Right renal cortex interstitium (tissue), 3 donors: ENCODE data around the gene LYRM4. TPM values are rescaled to one million over a fixed set of nuclear protein-coding genes. Genes with fewer than 3 reads are reported as not detected.

Experiments used
- DNase-seq, 3 donors: peaks; one replicate each; pipeline ENCODE4 v3.0.0-alpha.2; 2013; ENCODE audit warnings: low read depth in 3 of 3, low spot score in 2 of 3
- polyA plus RNA-seq, 3 donors: library from polyadenylated mRNA; unstranded; fragments of 120-200 nt; gene quantifications; one replicate each; pipeline ENCODE4 v1.2.1, GENCODE V29; 2013; ENCODE audit not compliant: insufficient read length in 3 of 3

The LYRM4 gene
- polyA plus RNA-seq, 3 donors: 41.3 to 43.6 (median 43.1) TPM

DNA sequence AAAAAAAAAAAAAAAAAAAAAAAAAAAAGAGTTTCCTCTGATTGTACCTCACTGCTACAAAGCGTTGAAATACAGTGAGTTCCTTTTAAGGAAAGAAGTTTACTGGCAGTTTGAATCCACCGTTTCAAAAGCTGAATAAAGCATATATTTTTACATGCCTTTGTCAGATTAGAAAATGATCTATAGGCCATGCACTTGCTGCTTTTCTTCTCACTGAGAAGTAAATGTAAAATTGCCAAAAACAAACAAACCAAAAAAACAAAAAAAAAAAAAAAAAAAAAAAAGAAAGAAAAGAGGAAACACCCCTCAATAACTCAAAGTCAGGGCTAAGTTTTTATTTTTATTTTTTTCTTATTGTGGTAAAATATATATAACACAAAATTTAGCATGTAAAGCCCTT is 81.9 kb downstream of the LYRM4 start:
- no peak for DNase-seq

DNA sequence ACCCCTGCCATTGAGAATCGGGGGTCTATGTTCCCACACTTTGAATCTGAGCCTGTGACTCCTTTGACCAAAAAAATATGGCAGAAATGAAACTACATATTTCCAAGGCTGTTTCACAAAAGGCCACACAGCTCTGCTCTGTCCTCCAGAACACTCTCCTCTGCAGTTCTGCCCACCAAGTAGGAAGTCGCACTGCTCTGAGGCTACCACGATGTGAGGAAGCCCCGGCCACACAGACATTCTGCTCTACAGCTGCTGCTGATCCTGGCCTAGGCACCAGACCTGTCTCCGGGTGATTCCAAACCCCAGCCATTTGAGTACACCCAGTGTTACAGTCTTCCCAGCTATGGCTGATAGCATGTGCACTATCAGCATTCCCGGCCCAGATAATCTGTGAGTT is 85.1 kb downstream of the LYRM4 start:
- DNase-seq: no peak

DNA sequence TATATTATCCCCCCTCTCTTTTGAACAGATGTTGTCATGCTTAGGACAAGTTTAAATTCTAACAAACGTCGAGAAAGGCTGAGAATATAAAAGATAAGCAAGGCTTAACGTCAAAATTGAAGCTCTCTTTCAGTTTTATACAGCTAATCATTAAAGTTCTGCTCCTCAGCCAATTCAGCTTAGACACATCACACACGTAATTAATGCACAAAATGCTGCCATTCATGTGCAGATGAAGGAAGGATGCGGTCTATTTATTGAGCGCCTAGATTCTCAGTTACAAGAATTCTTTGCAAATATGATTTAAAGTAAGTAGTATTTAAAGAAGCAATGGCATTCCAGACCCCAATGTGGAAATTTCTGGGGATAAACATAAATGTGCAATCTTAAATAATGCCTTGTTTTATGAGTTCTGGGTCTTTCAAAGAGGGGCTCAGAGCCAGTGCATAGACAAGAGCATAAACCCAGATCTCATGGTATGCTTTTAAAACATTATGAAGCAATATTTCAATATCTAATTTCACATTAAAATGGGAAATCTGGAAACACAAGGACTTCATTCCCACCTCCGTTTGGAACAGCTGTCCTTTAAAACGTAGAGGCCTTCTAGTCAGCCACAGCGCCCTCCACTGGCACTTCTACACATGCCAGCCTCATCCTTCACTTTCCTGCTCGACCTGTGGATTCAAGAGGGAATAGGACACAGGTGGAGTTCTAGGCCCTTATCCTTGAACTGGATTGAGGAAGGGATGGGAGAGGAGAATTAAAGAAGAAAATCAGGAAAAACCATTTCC is 85.8 kb downstream of the LYRM4 start:
- peak in 1 of 3 donors; percentile 41 for DNase-seq

DNA sequence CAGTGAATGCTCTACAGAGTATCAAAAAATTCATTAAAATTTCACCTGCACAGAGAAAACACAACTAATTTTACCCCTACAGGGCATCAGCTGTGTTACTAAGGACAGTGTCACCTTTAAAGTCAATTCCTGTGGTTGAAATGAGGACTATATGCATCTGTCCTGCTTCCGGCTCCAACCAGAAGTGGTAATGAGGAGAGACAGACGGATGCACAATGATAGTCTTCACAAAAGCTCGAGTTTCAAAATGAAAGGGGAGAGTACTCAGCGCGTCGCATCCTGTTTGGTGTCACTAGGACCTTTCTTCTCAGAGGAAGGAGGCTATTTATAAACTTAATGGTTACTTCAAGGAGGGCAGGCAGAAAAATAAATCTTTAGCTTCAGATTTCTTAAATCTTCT is 86.5 kb downstream of the LYRM4 start:
- peak in 2 of 3 donors; percentile 34 to 38 for DNase-seq

DNA sequence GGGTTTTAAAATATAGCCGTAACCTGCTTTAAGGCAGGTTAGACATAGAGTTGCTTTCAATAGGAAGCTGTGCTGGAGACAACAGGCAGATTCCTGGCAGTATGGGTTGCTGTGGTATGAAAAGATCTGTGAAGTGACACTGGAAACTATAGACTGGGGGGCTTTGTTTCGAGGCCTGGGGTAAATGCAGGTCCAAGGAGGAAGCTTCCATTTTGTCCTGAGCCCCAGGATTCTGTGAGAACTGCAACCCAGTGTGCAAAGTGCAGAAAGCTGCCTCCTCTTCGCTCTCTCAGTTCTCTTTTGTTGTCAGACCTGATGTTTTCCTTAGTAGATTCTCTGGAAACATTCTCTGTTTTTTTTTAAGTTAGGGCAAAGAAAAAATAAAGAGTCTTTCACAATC is 86.9 kb downstream of the LYRM4 start:
- DNase-seq: no peak

DNA sequence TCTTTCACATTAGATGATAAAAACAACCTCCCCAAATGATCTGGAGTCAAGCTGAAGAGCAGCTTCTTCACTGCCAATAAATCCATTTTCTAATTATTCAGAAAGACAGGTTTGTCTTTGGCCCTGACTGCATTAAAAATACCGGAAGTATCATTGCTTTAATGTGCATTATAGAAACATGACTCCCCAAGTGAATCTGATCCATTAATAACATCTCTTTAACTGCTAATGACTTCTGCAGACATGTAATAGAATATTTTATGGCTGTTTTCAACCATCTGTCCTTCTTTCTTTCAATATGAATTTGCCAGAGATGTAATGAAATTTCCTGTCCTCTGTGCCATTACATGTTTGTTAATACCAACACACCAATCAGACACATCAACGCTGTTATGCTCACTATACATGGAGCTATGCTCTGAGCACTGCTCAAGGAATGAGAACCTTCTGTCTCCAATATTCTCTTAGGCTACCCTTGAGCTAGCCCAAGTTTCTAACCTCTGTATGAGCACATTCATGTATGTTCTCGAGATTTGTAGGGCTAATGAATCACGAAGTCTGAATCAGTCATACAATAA is 87.8 kb downstream of the LYRM4 start:
- no peak for DNase-seq

DNA sequence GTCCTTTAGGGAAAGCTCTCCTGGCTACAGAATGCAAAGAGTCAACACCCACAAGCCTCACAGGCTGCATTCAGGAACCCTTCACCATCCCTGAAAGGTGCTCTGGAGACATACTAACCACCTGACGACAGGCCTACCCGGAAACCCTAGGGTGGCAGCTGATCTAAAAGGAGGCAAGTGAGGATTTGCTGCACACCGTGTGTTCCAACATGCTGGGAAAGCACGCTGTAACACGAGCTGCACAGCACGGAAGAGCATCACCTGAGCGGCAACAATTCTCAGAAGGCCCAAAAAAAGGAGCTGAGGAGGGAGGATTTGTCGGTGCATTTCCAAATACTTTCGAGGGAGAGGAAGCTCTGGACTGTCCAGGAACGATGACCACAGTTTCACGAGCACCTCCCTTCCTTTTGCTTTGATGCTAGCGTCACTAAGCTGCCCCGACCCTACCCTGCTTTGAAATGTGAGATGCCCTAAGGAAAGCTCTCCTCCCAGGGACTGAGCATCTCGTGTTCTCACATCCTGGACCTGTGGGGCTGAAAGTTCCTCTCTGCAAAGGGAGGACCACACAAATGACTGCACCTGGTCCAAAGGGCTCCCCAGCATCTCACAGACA is 88.6 kb downstream of the LYRM4 start:
- peak in 1 of 3 donors; percentile 37 for DNase-seq

DNA sequence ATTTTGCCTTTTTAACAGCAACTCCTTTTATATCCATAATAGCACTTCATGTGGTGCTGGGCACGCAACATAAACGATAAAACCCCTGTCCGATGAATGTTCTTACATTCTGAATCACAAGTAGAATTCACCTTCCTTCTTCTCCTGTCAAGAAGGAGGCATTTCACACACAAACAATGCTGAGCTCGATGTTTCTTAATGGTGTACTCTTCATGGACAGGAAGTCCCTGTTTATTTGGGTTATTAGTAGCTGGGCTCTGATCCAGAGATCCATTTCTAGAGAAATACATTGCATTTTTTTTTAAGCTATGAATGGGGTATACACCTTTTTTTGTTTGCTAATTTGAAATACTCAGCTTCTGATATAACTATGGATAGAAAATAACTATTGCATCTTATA is 93.2 kb downstream of the LYRM4 start:
- DNase-seq: no peak

DNA sequence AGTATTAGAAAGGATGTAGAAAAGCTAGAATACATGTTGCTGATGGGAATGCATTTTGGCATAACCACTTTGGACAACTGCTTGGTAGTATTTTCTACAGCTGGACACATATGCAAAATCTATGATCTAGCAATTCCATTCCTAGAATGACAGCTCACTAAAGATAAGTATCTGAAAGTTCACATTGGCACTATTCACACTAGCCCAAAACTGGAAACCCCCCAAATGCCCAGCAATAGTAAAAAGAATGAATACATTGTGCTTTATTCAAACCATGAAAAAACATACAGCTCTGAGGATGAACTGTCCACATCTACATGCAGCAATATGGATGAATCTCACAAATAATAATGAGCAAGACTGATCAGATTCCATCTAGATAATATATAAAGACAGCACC is 96.7 kb downstream of the LYRM4 start:
- no peak for DNase-seq

DNA sequence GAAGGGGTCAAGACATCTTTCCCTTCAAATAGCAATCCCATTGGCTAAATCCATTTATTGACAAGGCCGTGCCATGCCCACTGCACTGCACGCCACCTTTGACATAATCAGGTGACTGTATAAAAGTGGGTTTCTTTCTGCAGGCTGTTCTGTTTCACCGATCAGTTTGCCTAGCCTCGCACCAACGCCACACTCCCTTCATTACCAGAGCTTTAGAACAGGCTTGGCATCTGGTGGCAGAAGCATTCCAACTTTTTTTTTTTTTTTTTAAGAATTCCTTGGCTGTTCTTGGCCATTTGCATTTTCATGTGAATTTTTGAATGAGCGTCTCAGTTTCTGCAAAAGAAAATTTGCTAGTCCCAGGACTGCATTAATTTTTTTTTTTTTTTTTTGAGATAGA is 97.5 kb downstream of the LYRM4 start:
- DNase-seq: no peak

DNA sequence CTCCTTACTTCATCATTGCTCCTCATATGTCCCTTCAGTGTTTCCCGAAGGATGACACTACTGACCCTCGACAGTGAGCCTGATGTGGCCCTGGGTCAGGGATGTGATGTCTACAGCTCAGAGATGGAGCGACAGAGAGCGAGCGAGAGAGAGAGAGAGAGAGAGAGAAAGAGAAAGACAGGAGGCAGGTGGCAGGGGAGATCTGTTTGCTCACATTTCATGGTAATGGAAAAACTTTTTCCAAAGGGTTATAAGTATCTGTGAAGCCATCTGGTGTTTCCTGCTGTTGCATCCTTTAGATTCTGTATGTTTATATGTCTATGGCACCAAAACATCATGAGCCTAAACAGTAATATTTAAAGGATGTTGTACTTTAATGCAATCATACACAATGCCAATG is 98.4 kb downstream of the LYRM4 start:
- DNase-seq: no peak

DNA sequence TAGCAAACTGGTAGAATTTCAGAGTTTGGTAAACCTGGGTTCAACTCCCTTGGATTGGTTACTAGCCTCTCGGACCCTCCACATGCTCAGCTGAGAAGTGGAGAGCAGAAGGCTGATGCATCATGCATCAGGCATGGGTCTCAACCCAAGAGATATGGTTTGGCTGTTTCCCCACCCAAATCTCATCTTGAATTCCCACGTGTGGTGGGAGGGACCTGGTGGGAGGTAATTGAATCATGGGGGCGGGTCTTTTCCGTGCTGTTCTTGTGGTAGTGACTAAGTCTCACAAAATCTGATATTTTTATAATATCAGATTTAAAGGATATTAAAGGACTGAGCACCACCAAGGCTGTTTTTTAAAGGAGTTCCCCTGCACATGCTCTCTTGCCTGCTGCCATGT is 100.5 kb downstream of the LYRM4 start:
- no peak for DNase-seq

DNA sequence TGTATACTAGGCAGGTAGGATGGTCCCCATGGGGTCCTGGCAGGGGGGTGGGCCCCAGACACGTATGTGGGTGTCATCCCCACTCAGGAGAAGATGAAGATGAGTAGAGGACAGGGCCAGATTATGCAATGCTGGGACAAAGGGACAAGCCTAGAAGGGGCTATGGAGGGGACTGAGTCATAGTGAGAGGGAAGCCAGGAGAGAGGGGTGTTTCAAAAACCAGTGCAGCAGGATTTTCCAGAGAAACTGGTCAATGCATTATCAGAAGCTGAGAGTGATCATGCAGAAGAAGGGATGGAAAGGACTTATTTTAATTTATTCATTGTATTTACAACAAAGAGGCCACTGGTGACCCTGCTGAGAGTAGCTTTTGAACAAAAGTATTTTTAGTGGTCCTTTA is 101.6 kb downstream of the LYRM4 start:
- DNase-seq: no peak

DNA sequence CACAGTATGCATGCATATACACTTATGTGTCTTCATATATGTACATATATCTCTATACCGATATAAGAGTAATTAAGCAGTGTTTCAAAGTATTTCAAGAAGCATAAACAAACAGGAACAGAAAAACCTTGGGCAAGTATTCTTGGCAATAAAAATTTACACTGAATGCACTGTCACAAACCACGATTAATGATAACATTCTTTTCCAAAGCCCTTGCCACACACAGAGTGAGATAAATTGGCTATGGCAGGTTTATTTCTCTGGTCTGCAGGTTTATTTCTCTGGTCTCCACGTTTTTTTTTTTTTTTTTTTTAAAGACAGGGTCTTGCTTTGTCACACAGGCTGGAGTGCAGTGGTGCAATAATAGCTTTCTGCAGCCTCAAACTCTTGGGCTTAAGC is 102.6 kb downstream of the LYRM4 start:
- DNase-seq: no peak

DNA sequence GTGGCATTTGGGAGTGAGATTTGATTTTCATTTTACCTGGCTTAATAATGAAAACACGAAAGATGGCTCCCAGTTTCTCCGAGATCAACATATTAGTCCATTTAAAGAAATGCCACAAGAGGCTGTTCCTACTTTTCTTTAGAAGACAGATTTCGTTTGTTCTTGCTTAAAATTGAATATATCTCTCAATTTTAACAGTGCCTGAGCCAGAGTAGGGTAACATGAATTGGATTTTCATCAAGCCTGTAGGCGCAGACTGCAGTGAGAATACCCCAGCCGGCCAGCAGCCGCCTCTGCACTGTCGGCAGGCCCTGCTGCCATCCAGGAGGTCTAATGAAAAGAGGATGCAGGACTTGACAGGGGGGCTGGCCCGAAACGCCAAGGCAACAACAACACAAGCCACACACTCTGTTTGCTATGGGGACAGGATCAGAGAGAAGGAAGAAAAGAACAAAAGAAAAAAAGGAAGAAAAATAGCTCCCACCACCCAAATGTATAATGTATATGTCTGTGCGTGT is 103.1 kb downstream of the LYRM4 start:
- DNase-seq: no peak

DNA sequence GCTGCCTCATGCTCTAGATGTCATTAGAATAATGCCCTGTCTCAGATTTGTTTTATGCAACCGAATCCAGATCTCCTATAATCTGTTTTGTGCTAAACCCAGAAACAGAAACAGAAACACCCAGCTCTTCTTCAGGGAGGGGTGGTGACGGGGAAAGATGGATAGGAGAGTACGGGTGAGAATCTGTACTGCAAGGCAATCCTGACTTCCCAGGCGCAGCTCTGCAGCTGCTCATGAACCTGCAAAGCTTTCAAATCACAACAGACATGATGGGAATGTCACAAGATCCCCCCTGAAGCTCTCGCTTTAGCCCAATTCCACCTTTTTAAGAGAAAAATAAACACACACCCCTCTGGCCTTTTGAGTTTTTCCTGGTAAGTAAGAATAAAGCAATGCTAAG is 104.1 kb downstream of the LYRM4 start:
- no peak for DNase-seq

DNA sequence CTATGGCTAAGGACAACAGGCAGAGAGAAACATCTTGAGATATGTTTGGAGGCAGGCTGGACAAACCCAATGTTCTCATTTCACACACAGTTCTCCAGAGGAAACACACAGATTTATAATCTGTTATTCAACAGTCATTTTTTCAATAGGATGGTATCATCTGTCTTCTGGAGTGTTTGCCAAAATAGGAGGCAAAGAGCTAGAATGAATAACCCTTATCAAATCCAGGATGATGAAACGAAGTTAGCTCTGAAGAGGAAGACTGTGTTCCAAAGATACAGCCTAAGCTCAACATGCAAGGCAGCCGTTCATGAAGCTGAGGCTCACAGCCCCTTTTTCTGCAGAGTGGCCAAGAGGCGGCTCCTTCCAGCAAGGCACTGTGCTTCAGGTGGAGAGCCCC is 104.8 kb downstream of the LYRM4 start:
- no peak for DNase-seq

DNA sequence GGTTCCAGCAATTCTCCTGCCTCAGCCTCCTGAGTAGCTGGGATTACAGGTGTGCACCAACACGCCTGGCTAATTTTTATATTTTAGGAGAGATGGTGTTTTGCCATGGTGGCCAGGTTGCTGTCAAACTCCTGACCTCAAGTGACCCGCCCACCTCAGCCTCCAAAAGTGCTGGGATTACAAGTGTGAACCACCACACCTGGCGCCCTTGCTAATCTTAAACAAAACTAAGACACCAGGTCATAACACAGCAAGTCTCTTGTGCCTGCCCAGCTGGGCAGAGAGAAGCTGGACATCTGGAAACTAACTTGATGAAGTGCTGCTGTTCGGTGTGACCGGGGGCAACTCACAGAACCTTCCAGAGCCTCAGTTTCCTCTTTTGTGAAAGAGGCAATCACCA is 107.6 kb downstream of the LYRM4 start:
- DNase-seq: no peak

DNA sequence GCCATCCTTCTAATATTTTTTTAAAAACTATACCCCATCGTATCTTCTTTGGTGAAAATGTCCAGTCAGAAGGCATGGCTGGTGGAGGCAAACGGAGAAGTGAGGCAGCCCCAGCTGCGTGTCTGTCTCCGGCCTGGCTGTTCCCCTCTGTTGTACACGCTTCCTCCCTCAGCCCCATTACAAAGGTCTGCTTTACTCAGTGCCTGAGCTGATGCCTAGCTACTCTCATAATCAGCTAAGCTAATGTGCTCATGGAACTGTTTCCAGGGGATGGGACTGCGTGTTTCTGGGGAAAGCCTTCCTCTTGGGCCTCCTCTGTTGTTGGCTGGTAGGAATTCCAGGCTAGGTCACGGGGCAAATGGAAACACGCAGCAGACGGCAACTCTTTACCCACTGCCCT is 108.3 kb downstream of the LYRM4 start:
- DNase-seq: no peak

DNA sequence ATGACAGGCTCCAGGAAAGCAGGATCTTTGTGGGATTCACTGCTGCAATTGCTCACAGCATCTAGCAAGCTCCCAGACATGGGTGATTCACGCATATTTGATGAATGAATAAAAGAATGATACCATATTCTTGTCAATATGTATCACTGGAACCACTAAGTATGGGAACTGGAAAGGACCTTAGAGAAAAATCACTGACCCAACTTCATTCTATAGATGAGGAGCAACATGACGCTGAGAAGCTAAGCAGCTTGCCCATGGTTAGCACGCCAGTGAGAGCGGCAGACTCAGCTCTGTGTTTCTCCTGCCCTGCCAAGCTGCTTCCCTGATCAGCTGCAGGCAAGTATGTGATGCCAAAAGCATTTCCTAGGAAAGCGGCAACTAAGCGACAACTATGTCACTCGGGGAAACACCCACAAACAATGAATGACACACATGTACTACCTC is 108.8 kb downstream of the LYRM4 start:
- DNase-seq: no peak

DNA sequence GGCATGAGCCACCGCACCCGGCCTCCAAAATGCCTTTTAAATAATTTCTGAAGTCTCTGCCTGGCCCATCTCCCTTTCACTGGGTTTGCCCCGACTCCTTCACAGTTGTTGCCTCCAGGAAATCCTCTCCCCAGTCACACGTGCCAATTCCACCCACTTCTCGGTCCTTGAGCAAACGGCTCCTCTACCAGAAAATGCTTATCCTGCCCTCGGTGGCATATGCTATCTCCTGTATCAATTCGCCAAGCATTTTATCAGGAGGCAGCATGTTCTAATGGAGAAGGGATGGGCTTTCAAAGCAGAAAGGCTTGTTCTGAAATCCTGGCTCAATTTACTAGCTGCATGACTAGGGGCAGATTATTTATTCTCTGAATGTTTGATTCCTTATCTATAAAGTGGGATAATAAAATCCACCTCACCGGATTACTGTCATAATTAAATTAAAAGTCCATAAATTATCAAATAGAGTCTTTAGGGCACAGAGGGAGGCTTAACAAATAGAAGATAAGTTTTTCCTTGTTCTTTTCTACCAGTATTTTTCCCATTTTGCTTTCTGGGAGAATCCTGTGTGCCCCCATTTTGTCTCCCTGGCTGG is 109.3 kb downstream of the LYRM4 start:
- no peak for DNase-seq
